Sciatic nerve (tissue), 2 donors: Measurements from ENCODE around the gene RAB3IL1. TPM values are rescaled to one million over a fixed set of nuclear protein-coding genes. Genes with fewer than 3 reads are reported as not detected.
A peak's percentile ranks its signal among the peaks of the same experiment; 100 is the strongest.

ENCODE experiments used
- ATAC-seq: fragments of 200-7000 bp; cut with Tn5 transposase; one replicate; pipeline ENCODE4 v1.9.1; 2020; ENCODE audit warnings: mild to moderate bottlenecking, moderate library complexity
- DNase-seq: peaks from one replicate; pipeline ENCODE4 v3.0.0-alpha.2; 2020; ENCODE audit warnings: low spot score
- intact Hi-C: fragments of 100-400 bp; cut with DNase I; formaldehyde crosslinking; loops from one replicate; pipeline ENCODE4 v1.14.2; 2022
- total RNA-seq: library from RNA; stranded (reverse); fragmentation: NEBNext Ultra II Directional; extraction: Animal tissue kit (Norgen Biotek cat#: 25700); gene quantifications from one replicate; pipeline ENCODE4 v1.2.1, GENCODE V29; 2021
- donor health status: DM: no; HTN: no; CAD: no.
- donor health status: DM: no; HTN: no; CAD: no.

Gene RAB3IL1
- total RNA-seq, 1 donor from 2014 or later, result 70.5 TPM

GRCh38 chr11:61924064-61924455 lies 6.7 kb upstream of the RAB3IL1 start:
- no peak for DNase-seq
- ATAC-seq, result peak; percentile 20
- intact Hi-C loops, result no loop called here

GRCh38 chr11:61923166-61924063 lies 6.0 kb upstream of the RAB3IL1 start:
- ATAC-seq (peak; percentile 90), DNase-seq (peak; percentile 87)
- intact Hi-C loops, result no loop called here

- DNase-seq, result peak; percentile 92
- peak; percentile 86 for ATAC-seq
- intact Hi-C loops, result no loop called here
Observed at GRCh38 chr11:61922539-61922938, 5.2 kb upstream of the RAB3IL1 start.

- intact Hi-C loops, result no loop called here
- ATAC-seq (no peak), DNase-seq (no peak)
Observed at GRCh38 chr11:61921446-61921845, 4.1 kb upstream of the RAB3IL1 start.

GRCh38 chr11:61919705-61920631 lies 2.6 kb upstream of the RAB3IL1 start:
- no peak for ATAC-seq
- intact Hi-C loops, result no loop called here
- no peak for DNase-seq

GRCh38 chr11:61918938-61919704 lies 1.8 kb upstream of the RAB3IL1 start:
- intact Hi-C loops, result no loop called here
- peak; percentile 14 for ATAC-seq
- DNase-seq, result no peak

- ATAC-seq (no peak), DNase-seq (no peak)
- intact Hi-C loops, result no loop called here
Observed at GRCh38 chr11:61918251-61918937, 1.0 kb upstream of the RAB3IL1 start.

- DNase-seq, result peak; percentile 71
- intact Hi-C loops, result no loop called here
- ATAC-seq, result no peak
Observed at GRCh38 chr11:61916737-61917333, 531 bp downstream of the RAB3IL1 start.

GRCh38 chr11:61914471-61915171 lies 2.7 kb downstream of the RAB3IL1 start:
- intact Hi-C loops, result no loop called here
- ATAC-seq (no peak), DNase-seq (no peak)

- DNase-seq, result no peak
- intact Hi-C loops, result no loop called here
- no peak for ATAC-seq
Observed at GRCh38 chr11:61913699-61914395, 3.5 kb downstream of the RAB3IL1 start.

- no peak for ATAC-seq
Observed at GRCh38 chr11:61912991-61913698, 4.2 kb downstream of the RAB3IL1 start.

GRCh38 chr11:61912530-61912898 lies 4.9 kb downstream of the RAB3IL1 start:
- intact Hi-C loops, result no loop called here
- DNase-seq, result peak; percentile 71
- peak; percentile 14 for ATAC-seq

More at GRCh38 chr11:61912991-61913698, 4.2 kb downstream of the RAB3IL1 start:
- peak; percentile 53 for DNase-seq
- intact Hi-C loops, result no loop called here

GRCh38 chr11:61911701-61912529 lies 5.5 kb downstream of the RAB3IL1 start:
- DNase-seq (peak; percentile 67), ATAC-seq (no peak)

GRCh38 chr11:61911128-61911700 lies 6.2 kb downstream of the RAB3IL1 start:
- ATAC-seq, result no peak
- DNase-seq, result no peak
- intact Hi-C loops, result no loop called here

More at GRCh38 chr11:61911701-61912529, 5.5 kb downstream of the RAB3IL1 start:
- intact Hi-C loops, result no loop called here
